Kidney (tissue), 14 donors: Measurements from ENCODE around the gene ROR2. TPM values are rescaled to one million over a fixed set of nuclear protein-coding genes. Genes with fewer than 3 reads are reported as not detected.

Source experiments
- DNase-seq, 5 donors: peaks; one replicate each; pipeline ENCODE4 v3.0.0-alpha.2; 2013 to 2020
- FAIRE-seq: peaks from 2 replicates; lab custom pipeline; 2012; peaks lifted over from hg19 to GRCh38; lab: Jason Lieb, UNC
- H3K27ac ChIP-seq, 2 donors: one replicate each; pipeline ENCODE4 v1.7.0; 2013; ENCODE audit warnings: low read depth in 2 of 2, low read length in 2 of 2, inconsistent platforms in 1 of 2
- H3K27me3 ChIP-seq: one replicate; pipeline ENCODE4 v1.7.1; 2013; ENCODE audit warnings: low read length, inconsistent platforms; ENCODE audit not compliant: control insufficient read depth, insufficient read depth
- H3K36me3 ChIP-seq, 3 donors: one replicate each; pipeline versions ENCODE4 v1.7.0 to v1.7.1; 2013; ENCODE audit warnings: low read length in 3 of 3, control low read depth in 1 of 3, inconsistent platforms in 1 of 3; ENCODE audit not compliant: insufficient read depth in 3 of 3, control insufficient read depth in 2 of 3
- H3K4me1 ChIP-seq, 3 donors: one replicate each; pipeline versions ENCODE4 v1.7.0 to v1.7.1; 2013; ENCODE audit warnings: low read length in 3 of 3, inconsistent platforms in 1 of 3, low read depth in 1 of 3; ENCODE audit not compliant: control insufficient read depth in 2 of 3, insufficient read depth in 2 of 3
- H3K4me3 ChIP-seq, 3 donors: one replicate each; pipeline versions ENCODE4 v1.7.0 to v1.8.1; 2013; ENCODE audit warnings: low read length in 3 of 3, control low read depth in 1 of 3, inconsistent platforms in 1 of 3
- H3K9ac ChIP-seq, 3 donors: one replicate each; pipeline versions ENCODE4 v1.7.0 to v1.7.1; 2013; ENCODE audit warnings: low read length in 3 of 3, control low read depth in 1 of 3, inconsistent platforms in 1 of 3
- H3K9me3 ChIP-seq, 3 donors: one replicate each; pipeline versions ENCODE4 v1.7.0 to v1.7.1; 2013; ENCODE audit warnings: low read length in 3 of 3, control low read depth in 1 of 3, inconsistent platforms in 1 of 3; ENCODE audit not compliant: control insufficient read depth in 2 of 3, insufficient read depth in 1 of 3
- intact Hi-C: fragments of 100-400 bp; cut with DNase I; formaldehyde crosslinking; loops from one replicate; pipeline ENCODE4 v1.11.1; 2022
- polyA plus RNA-seq: library from polyadenylated mRNA; stranded (reverse); fragments of 350-450 nt; fragmentation: Illumina TruSeq; extraction: RNeasy Lipid Tissue Mini Kit (QIAGEN cat#74804); gene quantifications from one replicate; pipeline ENCODE4 v1.2.3, GENCODE V29; 2014; ENCODE audit warnings: low read depth, low replicate concordance; ENCODE audit not compliant: insufficient read depth
- total RNA-seq: library from RNA; stranded (reverse); fragmentation: NEBNext Ultra II Directional; extraction: Animal tissue kit (Norgen Biotek cat#: 25700); gene quantifications from one replicate; pipeline ENCODE4 v1.2.1, GENCODE V29; 2021
- TF ChIP-seq, protein P1 (sequence below): IDR thresholded peaks from 3 replicates; pipeline ENCODE4 v1.5.1; 2012; ENCODE audit warnings: mild to moderate bottlenecking, moderate library complexity, borderline replicate concordance; ENCODE audit not compliant: insufficient read depth; ENCODE audit errors: extremely low read depth
- donor health status: control.
- donor health status: control.
- donor health status: control.
- donor health status: control.
- donor health status: control.
- donor health status: DM: yes; HTN: yes; CAD: no.
- donor health status: Normal renal cell carcinoma (clear cell type).

The ROR2 gene
- total and polyA plus RNA-seq, 2 donors from 2014 or later = 1.5 to 5.7 TPM

DNA sequence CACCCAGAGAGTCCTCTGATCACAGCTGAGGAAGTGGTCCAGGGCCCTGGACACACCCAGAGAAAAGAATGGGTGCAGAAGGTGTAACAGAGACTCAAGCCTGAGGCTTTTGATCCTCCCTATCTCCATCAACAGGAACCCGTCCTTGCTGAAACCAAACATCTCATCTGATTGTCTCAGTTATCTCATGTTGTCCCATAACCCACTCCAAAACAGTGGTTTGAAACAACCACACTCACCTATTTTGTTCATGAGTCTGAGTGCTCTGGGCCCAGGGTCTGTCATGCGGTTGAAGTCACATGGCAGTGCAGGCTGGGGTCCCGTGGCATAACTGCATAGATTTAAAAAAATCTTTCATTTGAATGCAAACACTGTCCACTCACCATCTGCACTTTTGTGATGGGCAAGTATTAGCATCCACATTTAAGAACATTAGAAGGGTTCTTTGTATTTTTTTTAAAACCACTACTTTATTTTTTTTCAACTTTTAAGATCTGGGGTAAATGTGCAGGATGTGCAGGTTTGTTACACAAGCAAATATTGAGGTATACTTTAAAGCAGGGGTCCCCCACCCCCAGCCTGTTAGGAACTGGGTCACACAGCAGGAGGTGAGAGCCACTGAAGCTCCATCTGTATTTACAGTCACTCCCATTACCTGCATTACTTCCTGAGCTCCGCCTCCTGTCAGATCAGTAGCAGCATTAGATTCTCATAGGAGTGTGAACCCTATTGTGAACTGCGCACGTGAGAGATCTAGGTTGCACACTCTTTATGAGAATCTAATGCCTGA is 255.8 kb downstream of the ROR2 start:
- TF ChIP-seq, protein P1, sequence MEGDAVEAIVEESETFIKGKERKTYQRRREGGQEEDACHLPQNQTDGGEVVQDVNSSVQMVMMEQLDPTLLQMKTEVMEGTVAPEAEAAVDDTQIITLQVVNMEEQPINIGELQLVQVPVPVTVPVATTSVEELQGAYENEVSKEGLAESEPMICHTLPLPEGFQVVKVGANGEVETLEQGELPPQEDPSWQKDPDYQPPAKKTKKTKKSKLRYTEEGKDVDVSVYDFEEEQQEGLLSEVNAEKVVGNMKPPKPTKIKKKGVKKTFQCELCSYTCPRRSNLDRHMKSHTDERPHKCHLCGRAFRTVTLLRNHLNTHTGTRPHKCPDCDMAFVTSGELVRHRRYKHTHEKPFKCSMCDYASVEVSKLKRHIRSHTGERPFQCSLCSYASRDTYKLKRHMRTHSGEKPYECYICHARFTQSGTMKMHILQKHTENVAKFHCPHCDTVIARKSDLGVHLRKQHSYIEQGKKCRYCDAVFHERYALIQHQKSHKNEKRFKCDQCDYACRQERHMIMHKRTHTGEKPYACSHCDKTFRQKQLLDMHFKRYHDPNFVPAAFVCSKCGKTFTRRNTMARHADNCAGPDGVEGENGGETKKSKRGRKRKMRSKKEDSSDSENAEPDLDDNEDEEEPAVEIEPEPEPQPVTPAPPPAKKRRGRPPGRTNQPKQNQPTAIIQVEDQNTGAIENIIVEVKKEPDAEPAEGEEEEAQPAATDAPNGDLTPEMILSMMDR = no peak
- no peaks in the 10 kb centered on the region for H3K36me3 ChIP-seq
- H3K4me1 ChIP-seq = no peaks in the 10 kb centered on the region
- FAIRE-seq (no peak), DNase-seq (no peak)
- intact Hi-C loops = no loop called here
- no peaks in the 10 kb centered on the region for H3K9me3 ChIP-seq
- H3K27me3 ChIP-seq = no peaks in the 10 kb centered on the region
- H3K9ac ChIP-seq = no peak overlapping the region
- no peak overlapping the region for H3K4me3 ChIP-seq
- no peak overlapping the region for H3K27ac ChIP-seq

DNA sequence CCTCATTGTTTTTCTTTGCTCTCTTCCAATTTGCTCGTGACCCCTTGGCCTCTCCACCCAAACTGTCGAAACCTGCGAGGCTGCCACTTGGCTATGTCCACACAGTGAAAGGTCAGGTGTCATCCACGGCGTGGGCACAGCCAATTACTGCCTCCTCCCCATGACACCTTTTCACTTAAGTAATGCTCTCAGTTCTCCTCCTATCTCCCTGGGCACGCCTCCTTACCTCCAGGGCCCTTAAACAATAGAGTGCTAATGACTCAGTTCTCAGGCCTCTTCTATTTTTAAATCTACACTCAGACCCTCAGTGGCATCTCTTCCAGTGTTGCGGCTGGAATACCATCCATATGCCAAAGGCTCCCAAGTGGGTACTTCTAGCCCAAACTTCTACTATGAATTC is 256.8 kb downstream of the ROR2 start:
- intact Hi-C loops = no loop called here
- DNase-seq = no peak
- Histone ChIP-seq H3K27ac (no peak overlapping the region), H3K9me3 (no peaks in the 10 kb centered on the region), H3K4me1 (no peaks in the 10 kb centered on the region), H3K4me3 (no peak overlapping the region), H3K36me3 (no peaks in the 10 kb centered on the region), H3K9ac (no peak overlapping the region), H3K27me3 (no peaks in the 10 kb centered on the region)
- TF ChIP-seq, protein P1 = no peak
- no peak for FAIRE-seq

DNA sequence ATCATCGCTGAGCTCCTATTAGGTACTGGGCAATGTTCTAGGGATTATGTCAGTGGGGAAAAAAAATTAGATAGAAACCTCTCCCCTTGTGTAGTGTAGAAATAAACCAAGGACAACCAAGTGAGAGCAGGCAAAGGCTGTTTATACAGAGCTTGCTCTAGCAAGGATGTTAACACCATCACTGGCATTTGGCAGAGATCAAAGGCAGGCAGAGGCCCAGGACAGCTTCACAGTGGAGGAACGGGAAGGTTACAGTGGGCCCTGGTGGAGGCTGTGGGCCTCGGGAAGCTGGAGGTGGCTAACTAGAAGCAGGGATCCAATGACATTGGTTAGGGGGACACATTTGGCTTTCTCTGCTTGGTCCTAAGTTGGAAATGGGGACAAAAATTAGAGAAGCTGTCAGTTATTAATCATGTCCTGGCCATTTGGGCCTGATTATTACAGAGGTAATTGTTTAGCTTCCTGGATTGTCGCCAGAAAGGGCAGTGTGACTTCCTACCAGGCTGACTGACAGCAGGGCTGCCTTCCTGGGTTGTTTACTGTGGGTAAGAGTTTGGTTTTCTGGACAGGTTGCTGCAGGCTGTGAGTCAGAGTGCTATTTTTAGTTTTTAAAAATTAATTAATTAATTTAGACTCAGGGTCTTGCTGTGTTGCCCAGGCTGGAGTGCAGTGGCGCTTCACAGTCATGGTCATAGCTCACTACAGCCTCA is 259.3 kb downstream of the ROR2 start:
- Histone ChIP-seq H3K27me3 (no peaks in the 10 kb centered on the region), H3K27ac (no peak overlapping the region), H3K4me1 (no peaks in the 10 kb centered on the region), H3K36me3 (no peaks in the 10 kb centered on the region), H3K4me3 (no peak overlapping the region), H3K9ac (no peak overlapping the region), H3K9me3 (no peaks in the 10 kb centered on the region)
- DNase-seq (no peak), FAIRE-seq (no peak)
- intact Hi-C loops = no loop called here
- TF ChIP-seq, protein P1 = no peak
